GM19452 (cell line): ENCODE data around the gene POU2F2.
"Not testable (repeated sequence)": the region's sequence is repeated elsewhere in the genome, so short reads cannot be mapped to it uniquely, and the experiment has no call there.

ENCODE experiments used
- ATAC-seq: cut with Tn5 transposase; IDR thresholded peaks from one replicate; pipeline ENCODE4 v1.9.1; 2021; ENCODE audit not compliant: unreplicated experiment

POU2F2 gene

DNA sequence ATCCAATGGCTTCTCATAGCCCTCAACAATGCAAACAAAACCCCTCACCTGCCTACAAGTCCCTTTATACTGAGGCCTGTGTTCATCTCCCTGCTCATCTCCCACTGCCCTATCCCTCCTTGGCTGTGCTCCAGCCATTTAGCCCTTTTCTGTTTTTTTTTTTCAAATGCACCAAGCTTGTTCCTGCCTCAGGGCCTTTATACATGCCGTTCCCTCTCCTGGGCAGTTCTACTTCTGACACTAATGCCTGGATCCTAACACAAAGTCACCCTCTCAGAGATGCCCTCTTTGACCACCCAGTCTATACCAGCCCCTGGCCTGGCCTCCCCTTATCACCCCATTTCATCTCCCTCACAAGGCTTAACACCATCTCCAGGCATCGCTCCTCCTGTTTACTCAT, 29.4 kb downstream of the POU2F2 start:
- ATAC-seq = no peak

DNA sequence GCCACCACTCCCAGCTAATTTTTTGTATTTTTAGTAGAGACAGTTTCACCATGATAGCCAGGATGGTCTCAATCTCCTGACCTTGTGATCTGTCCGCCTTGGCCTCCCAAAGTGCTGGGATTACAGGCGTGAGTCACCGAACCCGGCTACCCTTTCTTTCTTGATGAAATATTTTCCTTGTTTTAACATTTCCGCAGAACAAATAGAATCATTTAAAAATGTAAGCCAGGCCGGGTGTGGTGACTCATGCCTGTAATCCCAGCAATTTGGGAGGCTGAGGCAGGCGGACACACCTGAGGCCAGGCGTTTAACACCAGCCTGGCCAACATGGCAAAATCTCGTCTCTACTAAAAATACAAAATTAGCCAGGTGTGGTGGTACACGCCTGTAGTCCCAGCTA, 32.0 kb downstream of the POU2F2 start:
- not testable (repeated sequence) for ATAC-seq

DNA sequence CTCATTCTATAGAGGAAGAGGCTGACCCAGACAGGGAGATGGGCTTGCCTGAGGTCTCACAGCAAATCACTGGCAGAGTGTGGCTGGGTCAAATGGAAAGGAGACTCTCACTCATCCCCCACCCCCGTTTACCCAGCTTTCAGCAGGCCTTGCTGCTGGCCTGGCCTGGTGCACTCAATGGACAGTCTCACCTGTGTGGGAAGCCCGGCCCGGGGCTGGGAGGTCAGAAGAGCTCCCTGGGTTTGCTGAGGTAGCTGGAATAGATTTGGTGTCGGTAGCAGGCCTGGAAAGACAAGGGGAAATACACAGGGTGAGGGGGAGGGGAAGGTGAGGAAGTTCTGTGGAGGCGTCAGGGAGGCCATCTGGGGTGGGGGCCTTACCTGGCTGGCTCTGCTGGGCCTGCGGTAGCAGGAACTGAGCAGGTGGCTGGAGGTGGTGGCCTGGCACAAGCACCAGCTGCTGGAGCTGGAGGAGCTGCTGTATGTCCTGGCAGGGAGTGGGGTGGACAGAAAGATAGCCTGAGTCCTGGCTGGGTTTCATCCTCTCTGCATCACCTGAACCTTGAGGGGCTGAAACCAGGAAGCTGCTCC, 32.8 kb downstream of the POU2F2 start:
- no peak for ATAC-seq

DNA sequence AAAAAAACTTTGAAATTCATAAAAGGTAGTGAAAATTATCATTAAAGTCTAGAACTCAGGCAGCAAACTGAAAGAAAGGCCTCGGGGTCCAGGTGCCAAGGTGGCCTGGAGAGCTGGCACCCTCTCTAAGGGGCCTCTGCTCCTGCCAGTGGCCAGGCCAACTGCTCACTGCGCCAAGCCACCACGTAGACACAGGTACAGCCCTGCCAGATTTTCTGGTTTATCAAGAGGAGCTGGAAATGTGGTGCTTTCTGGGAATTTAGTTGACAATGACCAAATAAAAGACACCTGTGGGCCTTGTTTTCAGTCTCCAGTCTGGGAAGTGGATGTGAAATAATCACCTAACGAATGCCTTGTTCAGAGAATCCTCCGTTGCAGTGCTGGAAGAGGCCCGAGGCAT, 33.5 kb downstream of the POU2F2 start:
- ATAC-seq = no peak

DNA sequence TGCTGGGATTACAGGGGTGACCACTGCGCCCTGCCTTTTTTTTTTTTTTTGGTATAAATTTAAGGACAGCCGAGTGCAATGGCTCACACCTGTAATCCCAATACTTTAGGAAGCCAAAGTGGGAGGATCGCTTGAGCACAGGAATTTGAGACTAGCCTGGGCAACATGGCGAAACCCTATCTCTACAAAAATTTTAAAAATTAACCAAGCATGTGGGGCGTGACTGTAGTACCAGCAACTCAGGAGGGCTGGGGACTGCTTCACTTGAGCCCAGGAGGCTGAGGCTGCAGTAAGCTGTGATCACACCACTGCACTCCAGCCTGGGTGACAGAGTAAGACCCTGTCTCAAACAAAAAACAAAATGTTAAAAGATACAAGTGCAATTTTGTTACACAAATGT, 34.8 kb downstream of the POU2F2 start:
- no peak for ATAC-seq

DNA sequence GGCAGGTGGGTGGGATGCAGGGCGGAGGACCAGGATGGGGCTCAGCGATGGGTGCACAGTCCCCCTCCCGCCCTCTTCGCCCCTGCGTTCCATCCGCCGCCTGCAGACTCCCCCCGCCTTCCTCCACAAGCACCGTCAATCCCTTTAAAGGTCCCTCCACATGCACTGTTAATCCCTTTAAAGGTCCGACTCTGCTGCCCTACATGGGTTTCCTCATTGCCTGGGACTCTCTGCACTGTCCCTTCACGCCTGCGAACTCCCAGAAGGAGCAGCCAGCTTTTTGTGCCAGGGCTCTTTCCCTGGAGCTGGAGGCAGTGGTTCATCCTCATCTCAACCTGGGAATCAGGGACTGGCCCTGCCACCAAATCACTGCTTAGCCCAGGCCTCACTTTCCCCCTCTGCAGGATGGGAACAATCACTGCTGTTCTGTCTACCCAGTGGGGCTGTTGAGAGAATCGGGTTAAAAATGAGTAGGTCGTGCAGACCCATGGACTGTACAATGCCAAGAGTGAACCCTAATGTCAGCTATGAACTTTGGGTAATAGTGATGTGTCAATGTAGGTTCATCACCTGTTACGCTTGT, 35.9 kb downstream of the POU2F2 start:
- no peak for ATAC-seq

DNA sequence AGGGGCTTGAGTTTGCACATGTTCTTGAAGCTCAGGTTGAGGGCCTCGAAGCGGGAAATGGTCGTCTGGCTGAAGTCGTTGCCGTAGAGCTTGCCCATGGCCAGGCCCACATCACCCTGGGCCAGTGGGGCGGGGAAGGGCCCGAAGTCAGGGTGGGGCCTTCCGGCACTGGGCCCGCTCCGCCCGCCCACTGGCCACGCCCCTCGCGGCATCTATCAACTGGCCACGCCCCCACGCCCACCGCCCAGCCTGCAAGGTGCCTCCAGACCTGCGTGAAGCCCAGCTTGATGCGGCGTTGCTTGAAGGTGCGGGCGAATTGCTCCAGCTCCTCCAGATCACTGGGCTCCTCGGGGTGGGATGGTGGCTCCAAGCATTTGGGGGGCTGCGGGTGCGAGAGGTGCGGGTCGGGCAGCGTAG, 36.4 kb downstream of the POU2F2 start:
- ATAC-seq = no peak

DNA sequence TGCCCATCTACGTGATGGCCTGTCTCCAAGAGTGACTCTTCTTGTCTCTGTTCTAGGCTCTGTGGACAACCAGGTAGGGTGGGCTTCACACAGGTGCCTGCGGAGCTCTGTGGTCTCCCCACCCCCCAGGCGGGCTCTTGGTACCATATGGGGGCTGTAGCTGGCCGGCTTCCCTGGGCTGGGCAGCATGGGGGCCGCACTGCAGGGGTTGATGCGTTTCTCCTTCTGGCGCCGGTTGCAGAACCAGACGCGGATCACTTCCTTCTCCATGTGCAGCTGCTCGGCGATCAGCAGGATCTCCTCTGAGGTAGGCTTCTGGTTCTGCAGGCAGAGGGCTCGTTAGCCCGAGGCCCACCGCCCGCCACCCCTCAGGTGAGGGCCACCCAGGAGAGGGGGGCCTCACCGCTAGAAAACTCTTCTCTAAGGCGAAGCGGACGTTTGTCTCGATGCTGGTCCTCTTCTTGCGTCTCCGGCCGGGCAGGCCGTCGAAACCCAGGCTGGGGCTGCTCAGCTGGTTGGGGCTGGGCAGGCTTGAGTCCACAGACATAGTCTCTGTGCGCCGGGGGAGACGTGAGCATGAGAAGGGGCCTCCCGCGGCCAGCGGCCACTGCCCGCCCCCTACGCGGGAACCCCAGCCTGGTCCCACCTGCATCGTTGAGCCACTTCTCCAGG, 37.0 kb downstream of the POU2F2 start:
- no peak for ATAC-seq

DNA sequence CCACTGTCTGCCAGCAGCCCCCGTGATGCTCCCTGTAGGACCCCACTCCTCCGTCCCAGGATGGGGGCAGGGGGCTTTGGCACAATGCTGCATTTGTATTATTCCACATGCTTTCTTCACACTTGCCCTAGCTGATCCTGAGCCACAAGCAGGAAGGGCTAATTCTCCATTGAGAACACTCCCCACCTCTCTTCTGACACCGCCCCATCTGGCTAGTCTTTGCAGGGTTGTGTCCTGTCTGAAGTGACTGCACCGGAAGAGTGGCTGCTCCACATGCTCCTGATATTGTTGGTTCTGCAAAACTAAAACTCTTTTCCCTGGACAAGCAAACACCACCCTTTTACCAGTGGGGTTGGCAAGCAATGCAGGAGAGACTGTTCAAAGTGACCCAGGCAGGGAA, 38.3 kb downstream of the POU2F2 start:
- no peak for ATAC-seq

DNA sequence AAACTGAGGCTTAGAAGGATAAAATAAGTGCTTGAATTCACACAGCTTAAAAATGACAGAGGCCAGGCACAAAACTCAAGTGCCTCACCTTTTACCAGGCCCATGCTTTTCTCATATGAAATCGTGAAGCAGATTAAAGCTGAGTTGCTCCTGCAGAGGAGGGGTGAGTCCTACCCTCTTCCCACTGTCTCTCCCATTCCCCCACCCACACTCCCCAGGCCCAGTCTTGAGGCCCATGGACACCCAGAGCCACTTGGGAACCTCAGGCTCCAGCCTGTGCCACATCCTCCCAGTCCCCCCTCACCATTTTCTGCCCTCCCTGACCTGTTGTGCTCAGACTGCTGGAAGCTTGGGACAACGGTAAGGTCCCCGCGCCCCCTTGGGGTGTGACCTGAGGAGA, 38.7 kb downstream of the POU2F2 start:
- no peak for ATAC-seq

DNA sequence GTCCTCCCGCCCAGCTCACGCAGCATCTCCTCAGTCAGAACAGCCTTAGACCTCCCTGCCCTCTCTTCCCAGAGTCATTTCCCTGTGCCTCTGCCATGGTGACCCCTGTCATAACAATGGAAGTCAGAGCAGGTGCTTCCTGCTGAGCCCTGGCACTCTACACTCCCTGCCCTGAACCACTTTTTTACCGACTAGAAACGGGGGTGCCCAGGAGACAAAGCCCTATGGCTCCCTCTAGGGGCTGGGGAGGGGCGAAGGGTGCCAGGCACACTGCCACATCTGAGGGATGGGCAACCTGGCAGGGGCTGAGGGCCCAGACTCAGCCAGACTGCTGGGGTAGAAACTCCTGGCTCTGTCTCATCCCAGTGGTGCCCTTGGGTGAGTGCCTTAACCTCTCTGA, 39.9 kb downstream of the POU2F2 start:
- no peak for ATAC-seq

DNA sequence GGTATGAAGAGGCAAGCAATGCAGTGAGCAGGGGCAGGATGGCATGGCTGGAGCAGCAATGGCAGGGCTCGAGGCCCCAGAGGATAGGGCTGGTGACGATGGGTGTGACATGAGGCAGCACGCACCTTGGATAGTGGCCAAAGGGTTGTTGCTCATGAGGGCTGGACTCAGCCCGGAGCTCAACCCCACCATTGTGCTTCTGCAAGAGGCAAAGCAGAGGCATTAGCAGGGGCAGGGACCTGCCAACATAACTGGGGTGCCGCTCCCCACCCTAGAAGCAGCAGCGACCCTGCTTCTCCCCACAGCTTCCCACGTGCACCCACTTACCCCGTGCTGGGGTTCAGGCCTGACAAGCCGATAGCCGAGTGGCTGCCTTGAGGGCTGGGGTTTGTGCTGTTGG, 40.5 kb downstream of the POU2F2 start:
- no peak for ATAC-seq

DNA sequence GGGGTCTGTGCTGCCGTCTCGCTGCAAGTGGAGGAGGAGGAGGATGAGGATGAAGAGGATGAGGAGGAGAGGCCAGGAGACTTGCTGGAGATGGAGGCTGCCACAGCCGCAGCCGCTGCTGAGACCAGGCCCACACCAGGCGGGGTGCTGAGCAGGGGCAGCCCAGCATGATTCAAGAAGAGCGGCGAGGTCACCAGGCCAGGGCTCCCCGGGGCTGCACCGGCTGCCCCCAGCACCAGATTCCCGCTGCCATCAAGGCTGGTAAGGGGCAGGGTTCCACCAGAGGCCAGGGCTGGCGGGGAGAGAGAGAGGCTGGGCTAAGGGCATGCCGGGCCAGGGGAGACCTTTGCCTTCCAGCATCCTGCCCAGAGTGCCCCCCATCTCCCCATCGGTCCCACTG, 40.9 kb downstream of the POU2F2 start:
- no peak for ATAC-seq

DNA sequence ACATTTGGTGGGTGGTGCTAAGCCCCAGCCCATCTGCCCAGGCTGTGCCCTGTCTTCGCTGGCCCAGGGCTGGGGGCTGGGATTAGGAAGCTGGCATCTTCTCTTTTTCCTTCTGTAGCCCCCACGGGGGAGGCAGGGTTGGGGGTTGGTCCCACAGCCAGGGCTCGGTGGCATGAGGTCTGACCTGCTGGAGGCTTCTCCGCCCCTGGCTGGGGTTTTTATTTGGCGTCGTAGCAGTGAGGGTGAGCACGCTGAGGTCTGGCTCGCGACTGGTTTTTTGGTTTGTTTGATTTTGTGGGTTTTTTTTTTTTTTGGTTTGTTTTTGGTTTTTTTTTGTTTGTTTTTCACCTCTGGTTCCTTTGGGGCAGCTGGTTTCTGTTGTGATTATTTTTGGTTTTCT, 41.6 kb downstream of the POU2F2 start:
- no peak for ATAC-seq

DNA sequence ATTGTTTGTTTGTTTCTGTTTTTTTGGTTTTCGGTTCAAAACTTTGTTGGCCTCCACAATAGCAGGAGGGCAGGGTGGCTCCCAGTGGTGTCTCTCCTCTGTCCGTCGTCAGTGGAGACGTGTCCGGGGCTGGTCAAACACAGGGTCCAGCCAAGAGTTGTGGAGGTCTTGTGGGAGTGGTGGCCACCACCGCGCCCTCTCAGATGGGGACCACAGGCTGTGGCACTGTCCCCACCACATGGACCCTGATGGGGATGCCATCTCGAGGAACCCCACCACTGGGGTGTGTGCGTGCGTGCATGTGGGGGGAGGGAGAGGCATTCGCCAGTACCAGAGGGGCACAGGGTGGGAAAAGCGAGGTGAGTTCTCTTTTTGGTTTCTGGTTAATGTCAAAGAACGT, 42.5 kb downstream of the POU2F2 start:
- no peak for ATAC-seq

DNA sequence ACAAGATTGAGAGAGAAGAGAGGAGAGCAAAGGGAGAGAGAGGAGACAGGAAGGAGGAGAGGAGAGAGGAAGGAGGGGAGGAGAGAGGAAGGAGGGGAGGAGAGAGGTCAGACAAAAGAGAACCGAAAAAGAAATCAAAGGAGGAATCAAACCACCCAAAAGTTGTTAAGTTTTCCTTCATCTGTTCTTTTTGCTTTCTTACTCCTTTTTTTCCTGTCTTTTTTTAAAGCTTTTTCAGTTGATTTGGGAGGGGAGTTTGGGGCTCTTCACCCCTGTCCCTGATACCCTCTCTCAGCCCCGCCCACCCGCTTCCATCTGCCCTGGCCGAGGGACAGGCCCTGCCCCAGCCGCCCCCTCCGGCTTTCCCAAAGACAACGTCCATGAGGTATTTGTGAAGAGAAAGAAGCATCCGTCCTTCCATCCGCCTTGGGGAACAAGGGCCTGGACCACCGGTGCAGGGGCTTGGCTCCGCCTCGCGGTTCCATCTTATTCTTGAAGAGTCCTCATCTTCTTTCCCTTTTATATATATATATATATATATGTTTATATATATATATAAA, 43.0 kb downstream of the POU2F2 start:
- ATAC-seq = no peak

DNA sequence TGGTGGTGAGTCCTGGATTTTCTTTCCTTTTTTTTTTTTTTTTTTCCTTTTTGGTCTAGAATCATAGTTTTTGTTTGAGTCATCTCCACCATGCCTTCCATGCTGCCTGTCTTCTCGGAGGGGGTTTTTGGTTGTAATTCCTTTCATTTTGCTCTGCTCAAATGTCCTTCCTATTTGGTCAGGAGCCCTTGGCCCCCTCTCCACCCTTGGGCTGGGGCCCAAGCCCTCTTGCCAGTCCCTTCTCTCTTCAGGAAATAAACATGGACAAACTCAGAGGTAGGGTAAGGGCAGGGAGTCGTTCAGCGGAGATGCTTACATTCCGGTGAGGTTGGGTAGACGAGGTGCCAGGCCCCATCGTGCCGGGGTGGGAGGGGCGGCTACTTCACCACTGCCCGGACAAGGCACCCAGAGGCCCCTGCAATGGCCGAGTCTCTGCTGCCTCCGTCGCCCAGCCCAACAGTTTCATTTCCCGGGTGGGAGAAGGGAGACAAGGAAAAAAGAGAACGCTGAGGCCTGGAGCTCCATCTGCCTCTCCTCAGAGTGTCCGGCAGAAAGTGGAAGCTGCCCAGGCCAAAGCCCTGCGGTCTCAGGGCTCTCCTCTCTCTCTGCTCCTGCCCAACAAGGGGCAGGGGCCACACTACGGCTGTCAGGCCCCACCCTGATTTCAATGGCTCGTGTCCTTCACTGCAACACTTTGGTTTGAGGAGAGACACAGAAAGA, 43.6 kb downstream of the POU2F2 start:
- ATAC-seq = no peak

DNA sequence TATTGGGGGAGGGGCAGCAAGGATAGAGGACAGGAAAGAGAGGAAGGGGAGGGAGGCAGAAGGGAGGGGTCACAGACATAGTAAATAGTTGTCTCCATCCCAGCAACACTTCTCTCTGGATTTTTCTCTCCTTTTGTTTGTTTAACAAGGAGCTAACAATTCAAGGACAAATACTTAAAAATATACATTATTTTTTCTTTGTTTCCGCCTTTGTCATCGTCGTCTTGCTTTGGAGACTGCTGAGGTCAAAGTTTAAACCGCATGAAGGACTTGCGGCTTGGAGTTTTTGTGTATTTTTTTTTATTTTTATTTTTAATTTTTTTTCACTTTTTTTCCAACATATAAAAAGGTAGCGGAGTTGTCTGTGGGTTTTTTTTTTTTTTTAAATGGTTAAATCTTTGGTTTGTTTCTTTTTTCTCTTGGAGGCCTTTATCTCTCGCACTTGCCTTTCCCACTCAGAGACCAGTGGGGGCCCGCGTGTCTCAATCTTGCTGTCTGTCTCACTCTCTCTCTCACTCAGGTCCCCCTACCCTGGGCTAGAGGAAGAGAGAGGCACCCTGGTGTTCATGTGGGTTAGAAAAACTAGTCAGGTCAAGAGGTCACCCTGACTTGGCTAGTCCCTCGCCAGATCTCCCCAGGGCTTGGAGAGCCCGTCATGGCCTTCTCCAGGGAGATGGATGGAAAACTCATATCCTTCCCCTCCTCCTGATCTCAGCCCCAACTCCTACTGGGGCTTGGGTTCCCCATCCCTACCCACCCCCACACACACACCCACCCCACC, 45.3 kb downstream of the POU2F2 start:
- no peak for ATAC-seq

DNA sequence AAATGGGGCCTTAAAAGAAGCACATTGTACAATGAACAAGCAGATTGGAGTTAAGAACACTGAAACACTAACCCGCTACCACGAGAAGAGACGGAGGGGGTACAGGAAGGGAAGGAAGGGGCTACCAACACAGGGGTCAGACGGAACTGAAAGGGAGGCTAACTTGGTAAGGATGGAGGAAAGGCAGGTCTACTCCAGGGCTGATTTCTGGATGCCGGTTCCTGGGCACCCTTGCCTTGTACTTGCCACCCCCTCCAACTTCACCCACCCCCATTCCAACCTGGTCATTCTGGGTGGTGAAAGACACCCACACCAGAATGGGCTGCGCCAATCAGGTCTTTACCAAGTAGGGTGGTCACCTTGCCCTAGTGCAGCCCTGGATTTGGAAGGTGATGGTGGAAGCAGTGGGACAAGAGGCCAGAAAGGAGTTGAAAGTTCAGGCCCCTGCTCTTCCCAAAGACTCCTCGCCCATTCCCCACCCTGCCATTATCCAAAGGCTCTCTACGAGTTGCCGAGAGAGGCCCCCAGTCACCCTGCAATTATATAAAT, 46.0 kb downstream of the POU2F2 start:
- ATAC-seq = no peak

DNA sequence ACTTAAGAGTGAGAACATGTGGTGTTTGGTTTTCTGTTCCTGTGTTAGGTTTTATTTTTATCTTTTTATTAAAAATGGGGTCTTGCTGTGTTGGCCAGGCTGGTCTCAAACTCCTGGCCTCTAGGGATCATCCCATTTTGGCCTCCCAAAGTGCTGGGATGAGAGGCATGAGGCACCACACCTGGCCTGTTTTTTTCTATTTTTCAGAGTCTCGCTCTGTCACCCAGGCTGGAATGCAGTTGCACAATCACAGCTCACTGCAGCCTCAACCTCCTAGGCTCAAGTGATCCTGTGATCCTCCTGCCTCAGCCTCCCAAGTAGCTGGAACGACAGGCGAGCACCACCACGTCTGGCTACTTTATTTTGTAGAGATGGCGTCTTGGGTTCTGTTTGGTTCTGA, 48.7 kb downstream of the POU2F2 start:
- no peak for ATAC-seq
